Stimulated activated naive CD8-positive, alpha-beta T cell treated with anti-CD3 and anti-CD28 coated beads, Interleukin-15, Interleukin-2, amounts not matched to agents 100 ng/mL and 50 ng/mL, for 24 hours (primary cell): ENCODE data around the gene ARID1B.

Experiments used
- H3K27ac Mint-ChIP-seq: one replicate; pipeline ENCODE4 v1.8.0; 2021; ENCODE audit warnings: mild to moderate bottlenecking, mixed read lengths
- H3K27me3 Mint-ChIP-seq: one replicate; pipeline ENCODE4 v1.8.0; 2021; ENCODE audit warnings: mixed read lengths
- H3K36me3 Mint-ChIP-seq: one replicate; pipeline ENCODE4 v1.8.0; 2021; ENCODE audit warnings: low read depth, mixed read lengths
- H3K4me1 Mint-ChIP-seq: one replicate; pipeline ENCODE4 v1.8.0; 2021; ENCODE audit warnings: low read depth, mixed read lengths
- H3K4me3 Mint-ChIP-seq: one replicate; pipeline ENCODE4 v1.8.0; 2021; ENCODE audit warnings: mild to moderate bottlenecking, mixed read lengths
- H3K9me3 Mint-ChIP-seq: one replicate; pipeline ENCODE4 v1.8.0; 2021; ENCODE audit warnings: mixed read lengths

ARID1B gene

DNA sequence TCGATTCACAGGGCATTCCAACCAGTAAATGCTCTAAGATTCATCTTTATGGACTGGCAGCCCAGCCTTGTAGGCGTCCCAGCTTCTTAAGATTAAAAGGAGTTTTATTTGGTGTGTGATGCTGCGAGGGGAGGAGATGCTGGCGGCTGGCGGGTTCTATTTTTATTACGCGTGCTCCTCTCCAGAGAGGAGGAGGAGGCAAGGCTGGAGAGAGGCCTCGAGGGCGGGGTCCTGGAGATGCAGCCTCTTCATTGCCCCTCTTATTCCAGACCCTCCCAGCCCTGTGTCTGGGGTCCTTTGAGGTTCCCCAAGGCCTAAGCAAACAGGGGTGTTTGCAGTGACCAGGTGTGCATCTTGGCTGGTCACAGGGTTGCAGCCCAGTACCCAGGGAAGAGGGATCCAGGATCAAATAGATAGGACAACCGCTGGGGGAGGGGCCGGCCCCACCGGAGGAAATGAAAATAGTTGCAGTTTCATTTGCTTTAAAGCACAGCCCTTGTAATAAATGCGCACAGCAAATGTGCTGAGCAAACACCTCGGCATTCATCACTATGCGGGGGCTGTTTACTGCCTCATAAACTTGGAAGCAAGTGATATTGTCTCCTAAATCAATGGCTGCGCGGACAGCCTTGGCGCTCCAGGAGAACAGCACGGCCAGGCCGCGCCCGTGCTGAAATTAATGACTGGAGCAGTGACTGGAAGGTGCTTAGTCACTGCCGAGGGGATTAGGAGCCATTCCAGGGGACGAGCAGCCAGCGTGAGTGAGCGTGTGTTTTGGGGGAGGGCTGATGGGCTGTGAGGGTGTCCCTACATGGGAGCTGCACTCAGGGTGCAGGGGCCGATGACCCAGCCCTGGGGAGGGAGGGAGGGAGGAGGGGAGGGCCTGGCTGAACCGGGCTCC, 463.1 kb downstream of the ARID1B start:
- no peak overlapping the region for H3K4me3 Mint-ChIP-seq
- H3K27ac Mint-ChIP-seq = no peak overlapping the region

DNA sequence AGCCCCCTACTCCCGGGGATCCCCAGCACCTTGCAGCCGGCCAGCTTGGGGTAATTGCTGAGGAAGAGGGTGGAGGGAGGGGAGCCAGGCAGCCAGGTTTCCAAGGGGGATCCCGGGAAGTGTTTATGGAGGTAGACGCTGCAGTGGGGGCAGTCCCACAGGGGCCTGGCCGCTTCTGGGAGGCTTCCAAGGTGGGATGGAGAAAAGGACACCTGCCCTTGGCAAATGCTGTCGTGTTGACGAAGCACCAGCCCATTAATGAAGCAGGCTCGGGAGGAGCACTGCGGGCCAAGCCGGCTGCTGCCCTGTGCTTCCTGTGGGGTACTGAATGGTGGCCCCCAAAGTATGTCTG, 463.8 kb downstream of the ARID1B start:
- Mint-ChIP-seq H3K4me3 (no peak overlapping the region), H3K4me1 (peaks cover 5% of the 10 kb centered on the region), H3K9me3 (peaks cover 8% of the 10 kb centered on the region), H3K27me3 (peaks cover 24% of the 10 kb centered on the region), H3K36me3 (no peaks in the 10 kb centered on the region), H3K27ac (no peak overlapping the region)

More for the DNA sequence above, 463.1 kb downstream of the ARID1B start:
- Mint-ChIP-seq H3K9me3 (peaks cover 8% of the 10 kb centered on the region), H3K36me3 (no peaks in the 10 kb centered on the region), H3K4me1 (peaks cover 10% of the 10 kb centered on the region), H3K27me3 (peaks cover 30% of the 10 kb centered on the region)

DNA sequence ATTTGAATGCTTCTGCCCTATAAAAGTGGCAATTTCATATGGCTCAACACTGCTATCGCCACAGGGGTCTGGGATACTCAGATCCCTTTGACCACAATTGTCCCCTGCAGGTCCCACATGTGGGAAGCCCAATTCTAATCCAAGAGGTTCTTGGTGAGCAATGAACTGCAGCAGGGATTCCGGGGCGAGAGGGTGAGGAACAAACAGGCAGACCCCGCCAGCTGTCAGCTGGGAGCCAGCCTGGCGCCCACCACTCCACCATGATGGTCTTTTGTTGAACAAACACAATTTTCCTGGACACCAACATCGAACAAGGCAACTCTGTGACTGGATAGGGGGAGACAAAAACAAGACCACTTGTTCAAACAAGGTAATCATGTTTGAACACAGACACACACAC, 465.6 kb downstream of the ARID1B start:
- H3K27ac Mint-ChIP-seq = no peak overlapping the region
- H3K9me3 Mint-ChIP-seq = peaks cover 8% of the 10 kb centered on the region
- no peaks in the 10 kb centered on the region for H3K36me3 Mint-ChIP-seq
- no peak overlapping the region for H3K4me3 Mint-ChIP-seq
- no peaks in the 10 kb centered on the region for H3K4me1 Mint-ChIP-seq
- H3K27me3 Mint-ChIP-seq = peaks cover 15% of the 10 kb centered on the region

DNA sequence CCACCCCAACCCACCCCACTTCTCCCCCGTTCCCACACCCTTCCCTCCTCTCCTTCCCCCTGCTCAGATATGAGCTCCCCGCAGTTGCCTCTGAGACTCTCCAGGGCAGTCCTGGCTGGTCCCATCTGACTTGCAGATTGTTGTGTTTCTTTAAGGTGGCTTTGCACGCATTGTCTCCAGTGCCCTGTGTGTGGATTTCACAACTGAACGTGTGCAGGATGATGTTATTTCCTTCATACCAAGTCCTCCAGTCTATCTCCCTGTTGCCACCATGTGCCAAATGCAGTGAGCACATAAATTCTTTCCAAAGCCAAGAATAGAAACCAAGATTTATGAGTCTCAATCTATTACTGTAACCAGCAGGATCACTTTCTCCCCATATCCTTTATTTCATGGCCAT, 467.0 kb downstream of the ARID1B start:
- H3K9me3 Mint-ChIP-seq = peaks cover 4% of the 10 kb centered on the region
- H3K4me3 Mint-ChIP-seq = no peak overlapping the region
- H3K4me1 Mint-ChIP-seq = no peaks in the 10 kb centered on the region
- no peaks in the 10 kb centered on the region for H3K36me3 Mint-ChIP-seq
- peaks cover 6% of the 10 kb centered on the region for H3K27me3 Mint-ChIP-seq
- H3K27ac Mint-ChIP-seq = no peak overlapping the region

DNA sequence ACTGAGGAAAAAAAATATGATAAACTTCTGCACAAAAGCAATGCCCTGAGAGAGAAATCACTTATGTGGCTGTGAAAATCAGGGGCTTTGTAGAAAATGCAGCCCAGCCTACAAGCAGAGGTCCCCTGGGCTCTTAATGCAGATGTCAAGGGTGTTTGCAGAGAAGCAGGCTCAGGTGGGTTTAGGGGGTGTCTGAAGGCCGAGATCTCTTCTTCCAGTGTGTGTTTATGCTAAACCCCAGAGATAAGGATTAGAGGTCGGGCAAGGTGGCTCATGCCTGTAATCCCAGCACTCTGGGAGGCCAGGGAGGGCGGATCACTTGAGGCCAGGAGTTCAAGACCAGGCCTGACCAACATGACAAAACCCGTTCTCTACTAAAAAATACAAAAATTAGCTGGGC, 467.6 kb downstream of the ARID1B start:
- no peak overlapping the region for H3K4me3 Mint-ChIP-seq
- peaks cover 4% of the 10 kb centered on the region for H3K9me3 Mint-ChIP-seq
- no peaks in the 10 kb centered on the region for H3K4me1 Mint-ChIP-seq
- no peaks in the 10 kb centered on the region for H3K36me3 Mint-ChIP-seq
- no peak overlapping the region for H3K27ac Mint-ChIP-seq
- peaks cover 4% of the 10 kb centered on the region for H3K27me3 Mint-ChIP-seq

DNA sequence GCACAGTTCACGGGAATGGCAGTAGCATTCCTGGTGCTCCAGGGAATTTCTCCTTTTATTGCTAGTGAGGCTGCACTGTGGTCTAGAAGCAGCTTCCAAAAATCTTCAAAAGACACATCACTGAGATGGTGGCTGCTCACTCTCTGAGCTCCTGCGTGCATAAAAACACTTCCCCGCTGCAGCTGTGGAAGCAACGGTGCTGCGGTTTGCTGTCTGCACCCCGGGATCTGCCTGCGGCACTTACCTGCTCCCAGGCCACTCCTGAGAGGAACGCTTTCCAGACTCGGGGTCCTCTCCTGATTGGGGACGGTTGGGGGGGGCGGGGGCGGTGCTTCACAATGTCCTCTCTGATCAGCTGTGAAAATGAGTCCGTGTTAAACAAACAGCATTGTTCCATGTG, 468.3 kb downstream of the ARID1B start:
- Mint-ChIP-seq H3K9me3 (peaks cover 4% of the 10 kb centered on the region), H3K4me3 (no peak overlapping the region), H3K27me3 (peaks cover 4% of the 10 kb centered on the region), H3K36me3 (no peaks in the 10 kb centered on the region), H3K27ac (no peak overlapping the region), H3K4me1 (no peaks in the 10 kb centered on the region)

DNA sequence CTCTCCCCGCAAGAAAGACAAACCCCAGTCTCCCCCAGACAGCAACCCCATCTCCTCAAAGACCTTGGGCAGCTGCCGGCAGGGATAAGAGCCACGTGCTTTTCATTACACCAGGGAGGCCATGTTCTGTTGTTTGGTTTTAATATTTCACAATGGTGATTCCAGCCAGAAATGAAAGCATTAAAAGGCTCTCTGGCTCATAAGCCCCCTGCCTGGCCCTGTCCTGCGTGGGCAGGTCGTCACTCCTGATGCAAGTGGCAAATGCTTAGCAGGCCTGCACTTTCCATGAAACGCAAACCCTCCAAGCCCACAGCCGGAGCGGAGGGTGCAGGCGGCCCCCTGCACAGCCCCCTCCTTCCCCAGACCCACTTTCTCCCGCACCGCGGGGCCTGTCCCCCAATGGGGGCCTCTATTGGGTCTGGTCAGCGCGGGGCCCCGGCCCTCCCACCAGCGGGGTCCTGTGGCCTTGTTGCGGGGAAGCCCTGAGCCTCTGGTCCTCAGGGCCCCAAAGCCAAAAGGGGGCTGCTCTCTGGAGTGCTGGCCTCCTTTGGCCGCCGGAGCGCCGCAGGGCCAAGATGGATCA, 469.0 kb downstream of the ARID1B start:
- no peak overlapping the region for H3K27ac Mint-ChIP-seq
- no peak overlapping the region for H3K4me3 Mint-ChIP-seq
- no peaks in the 10 kb centered on the region for H3K36me3 Mint-ChIP-seq
- H3K9me3 Mint-ChIP-seq = peaks cover 4% of the 10 kb centered on the region
- peaks cover 4% of the 10 kb centered on the region for H3K27me3 Mint-ChIP-seq
- H3K4me1 Mint-ChIP-seq = no peaks in the 10 kb centered on the region

DNA sequence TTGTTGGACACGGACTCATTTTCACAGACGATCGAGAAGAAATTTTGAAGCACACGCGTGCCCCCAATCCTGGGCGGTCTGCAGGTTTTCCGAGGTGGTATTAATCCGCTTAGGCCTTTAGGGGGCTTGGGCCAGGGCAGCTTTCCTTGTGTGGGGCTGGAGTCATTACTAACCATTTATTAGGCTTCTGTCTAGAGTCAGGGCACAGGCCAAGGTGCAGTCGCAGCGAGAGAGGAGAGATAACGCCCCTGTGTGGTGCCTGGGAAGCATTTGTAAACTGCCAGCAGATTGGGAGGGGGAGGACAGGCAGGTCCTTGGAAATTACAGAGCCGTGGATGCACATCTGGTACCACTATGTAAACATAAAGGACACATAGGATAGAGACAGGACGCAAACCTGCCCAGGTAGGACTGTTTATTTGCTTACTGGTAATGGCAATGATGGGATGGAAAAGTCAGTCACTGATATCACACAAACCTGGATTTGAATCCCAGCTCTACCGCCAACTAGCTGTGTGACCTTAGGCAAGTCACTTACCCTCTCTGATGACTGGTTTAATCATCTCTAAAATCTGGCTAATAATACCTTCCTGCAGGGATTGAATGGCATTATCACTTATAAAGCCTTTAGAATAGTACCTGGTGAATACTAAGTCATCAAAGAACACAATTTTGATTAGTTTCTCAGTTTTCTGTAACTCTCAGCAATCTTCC, 469.8 kb downstream of the ARID1B start:
- Mint-ChIP-seq H3K9me3 (peaks cover 4% of the 10 kb centered on the region), H3K27me3 (peaks cover 7% of the 10 kb centered on the region), H3K36me3 (no peaks in the 10 kb centered on the region), H3K4me3 (no peak overlapping the region), H3K27ac (no peak overlapping the region), H3K4me1 (no peaks in the 10 kb centered on the region)

DNA sequence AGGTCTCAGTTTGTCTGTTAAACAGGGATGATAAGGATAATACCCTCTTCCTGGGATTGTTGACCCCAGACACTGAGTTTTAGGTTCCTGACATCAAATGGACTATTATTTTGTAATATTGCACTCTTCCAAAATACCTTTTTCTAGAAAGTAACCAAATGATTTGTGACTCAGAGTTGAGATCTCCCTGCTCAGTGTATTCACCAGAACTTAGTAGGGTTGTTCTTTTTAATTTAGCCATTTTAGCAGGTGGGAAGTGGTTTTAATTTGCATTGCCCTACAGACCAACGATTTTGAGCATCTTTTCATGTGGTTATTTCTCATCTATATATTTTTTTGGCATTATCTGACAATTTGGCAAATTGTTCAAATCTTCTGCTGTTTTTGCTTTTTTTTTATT, 471.1 kb downstream of the ARID1B start:
- peaks cover 8% of the 10 kb centered on the region for H3K27me3 Mint-ChIP-seq
- no peak overlapping the region for H3K4me3 Mint-ChIP-seq
- H3K4me1 Mint-ChIP-seq = no peaks in the 10 kb centered on the region
- peaks cover 4% of the 10 kb centered on the region for H3K9me3 Mint-ChIP-seq
- H3K36me3 Mint-ChIP-seq = no peaks in the 10 kb centered on the region
- no peak overlapping the region for H3K27ac Mint-ChIP-seq

DNA sequence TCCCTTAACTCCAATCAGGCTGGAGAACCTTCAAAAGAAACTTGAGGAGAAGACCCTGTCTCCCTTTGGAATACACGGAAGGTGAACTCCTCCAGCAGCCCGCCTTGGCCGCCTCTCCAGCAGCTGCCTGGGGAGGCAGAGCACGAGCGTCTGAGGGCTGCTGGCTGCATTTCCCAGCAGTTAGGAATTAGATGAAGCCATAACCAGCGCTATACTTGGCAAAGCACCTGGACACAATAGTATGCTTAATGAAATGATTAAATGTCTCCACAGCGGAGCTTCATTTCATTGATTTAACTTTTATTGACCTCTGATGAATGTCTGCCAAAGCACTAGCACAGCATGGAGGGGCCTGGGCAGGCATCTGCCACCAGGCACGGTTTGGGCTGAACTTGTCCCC, 472.6 kb downstream of the ARID1B start:
- Mint-ChIP-seq H3K36me3 (no peaks in the 10 kb centered on the region), H3K27me3 (peaks cover 8% of the 10 kb centered on the region), H3K9me3 (no peaks in the 10 kb centered on the region), H3K4me3 (no peak overlapping the region), H3K4me1 (no peaks in the 10 kb centered on the region), H3K27ac (no peak overlapping the region)

DNA sequence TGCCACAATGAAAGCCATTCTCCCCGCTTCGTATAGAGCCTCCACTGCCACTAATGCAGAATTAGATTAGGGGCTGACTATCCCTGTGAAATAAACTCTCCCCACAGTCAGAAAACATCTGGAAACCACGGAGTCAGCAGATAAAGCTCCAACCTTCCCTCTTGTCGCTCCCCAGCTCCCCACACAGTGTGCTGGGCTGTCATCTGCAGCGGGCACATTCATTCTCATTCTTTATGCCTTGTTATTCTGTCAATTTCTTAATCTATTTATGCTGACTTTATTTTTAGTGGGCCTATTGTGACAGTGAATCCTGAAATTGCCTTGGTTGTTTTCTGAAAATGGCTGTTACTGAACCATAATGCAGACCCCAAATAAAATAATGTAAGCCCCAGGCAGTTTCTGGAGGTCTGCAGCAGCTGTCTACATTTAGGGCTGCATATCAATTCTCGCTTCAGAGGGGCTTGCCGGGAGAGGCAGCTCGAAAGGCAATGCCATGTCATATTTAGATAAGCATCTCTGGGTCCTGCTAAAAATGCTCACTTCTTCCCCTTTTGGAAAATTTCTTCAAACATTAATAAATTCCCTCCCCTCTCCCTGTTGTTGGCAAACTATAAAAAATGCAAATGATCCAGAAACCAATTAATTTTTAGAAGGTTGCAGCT, 474.5 kb downstream of the ARID1B start:
- H3K9me3 Mint-ChIP-seq = no peaks in the 10 kb centered on the region
- H3K4me1 Mint-ChIP-seq = no peaks in the 10 kb centered on the region
- H3K36me3 Mint-ChIP-seq = no peaks in the 10 kb centered on the region
- H3K27me3 Mint-ChIP-seq = peaks cover 8% of the 10 kb centered on the region
- no peak overlapping the region for H3K4me3 Mint-ChIP-seq
- H3K27ac Mint-ChIP-seq = no peak overlapping the region

DNA sequence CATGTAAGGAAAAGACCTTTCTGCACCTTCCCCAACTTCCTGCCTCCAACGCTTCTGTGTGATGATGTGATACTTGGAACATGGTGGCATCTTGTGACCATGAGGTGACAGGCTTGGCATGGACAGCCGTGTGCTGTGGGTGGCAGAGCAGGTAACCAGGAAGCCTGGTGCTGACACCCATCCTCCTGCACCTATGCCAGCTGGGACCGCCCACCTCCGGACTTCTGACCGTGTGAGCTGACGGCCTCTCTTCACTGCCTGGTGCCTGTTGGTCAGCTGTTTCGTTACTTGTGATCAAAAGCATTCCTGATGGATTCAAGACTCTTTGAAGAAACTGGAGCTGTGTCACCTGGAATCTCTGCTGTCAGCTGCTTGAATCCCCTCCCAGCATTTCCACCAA, 475.8 kb downstream of the ARID1B start:
- Mint-ChIP-seq H3K36me3 (no peaks in the 10 kb centered on the region), H3K27me3 (peaks cover 8% of the 10 kb centered on the region), H3K27ac (no peak overlapping the region), H3K4me1 (no peaks in the 10 kb centered on the region), H3K9me3 (no peaks in the 10 kb centered on the region), H3K4me3 (no peak overlapping the region)

DNA sequence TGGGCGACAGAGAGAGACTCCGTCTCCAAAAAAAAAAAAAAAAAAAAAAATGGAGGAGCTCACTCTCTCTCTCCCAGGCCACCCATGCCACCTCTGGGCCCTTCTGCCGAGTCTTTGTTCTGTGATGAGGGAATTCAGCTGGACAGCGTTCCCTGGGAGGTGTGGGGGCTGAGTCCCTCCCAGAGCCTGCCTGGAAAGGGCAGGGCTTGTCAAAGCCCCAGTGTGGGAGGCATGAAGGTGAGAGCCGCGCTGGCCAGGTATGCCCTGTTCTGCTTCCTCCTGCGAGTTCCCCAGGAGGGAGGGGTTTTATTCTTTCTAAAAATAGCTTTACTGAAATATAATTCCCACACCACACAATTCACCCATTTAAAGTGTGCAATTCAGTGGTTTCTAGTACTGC, 476.5 kb downstream of the ARID1B start:
- Mint-ChIP-seq H3K27me3 (peaks cover 8% of the 10 kb centered on the region), H3K36me3 (no peaks in the 10 kb centered on the region), H3K27ac (no peak overlapping the region), H3K4me3 (no peak overlapping the region), H3K9me3 (no peaks in the 10 kb centered on the region), H3K4me1 (no peaks in the 10 kb centered on the region)

DNA sequence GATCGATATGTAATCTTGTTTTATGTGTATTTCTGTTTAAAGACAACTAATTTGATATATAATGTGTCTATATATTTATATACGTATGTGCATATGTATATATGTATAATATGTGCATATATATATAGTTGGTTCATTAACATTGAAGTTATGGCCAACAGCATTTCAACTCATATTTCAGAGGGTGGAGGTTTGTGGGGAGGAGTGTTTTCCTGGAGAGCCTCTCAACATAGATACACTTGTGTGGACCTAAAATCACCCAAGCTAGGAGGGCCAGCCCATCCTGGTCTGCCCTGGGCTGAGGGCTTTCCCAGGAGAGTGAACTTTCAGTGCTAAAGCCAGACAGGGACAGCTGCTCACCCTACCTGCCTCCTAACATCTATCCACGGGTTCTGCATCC, 477.4 kb downstream of the ARID1B start:
- H3K27ac Mint-ChIP-seq = no peak overlapping the region
- no peaks in the 10 kb centered on the region for H3K36me3 Mint-ChIP-seq
- no peaks in the 10 kb centered on the region for H3K4me1 Mint-ChIP-seq
- H3K27me3 Mint-ChIP-seq = peaks cover 8% of the 10 kb centered on the region
- no peak overlapping the region for H3K4me3 Mint-ChIP-seq
- no peaks in the 10 kb centered on the region for H3K9me3 Mint-ChIP-seq

DNA sequence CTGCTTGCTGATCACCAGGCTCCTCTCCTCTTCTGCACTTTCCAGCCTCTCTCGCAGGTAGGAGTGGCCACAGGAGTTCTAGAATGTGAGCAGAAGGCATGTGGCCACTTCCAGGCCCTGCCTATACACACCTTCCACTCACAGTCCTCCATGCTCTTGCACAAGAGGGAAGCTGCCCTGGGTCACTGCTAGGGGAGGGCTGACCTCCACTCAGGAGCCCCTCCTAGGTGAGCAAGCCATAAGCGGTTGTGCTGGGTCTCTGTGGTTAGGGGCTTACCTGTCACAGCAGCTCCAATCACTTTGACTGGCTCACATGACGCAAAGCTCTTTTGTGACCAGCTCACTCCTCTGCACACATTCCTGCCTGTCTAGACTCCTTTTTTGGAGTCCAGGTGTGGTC, 477.9 kb downstream of the ARID1B start:
- no peaks in the 10 kb centered on the region for H3K9me3 Mint-ChIP-seq
- H3K4me3 Mint-ChIP-seq = no peak overlapping the region
- no peaks in the 10 kb centered on the region for H3K4me1 Mint-ChIP-seq
- peaks cover 8% of the 10 kb centered on the region for H3K27me3 Mint-ChIP-seq
- no peak overlapping the region for H3K27ac Mint-ChIP-seq
- H3K36me3 Mint-ChIP-seq = no peaks in the 10 kb centered on the region
